HG03108 (cell line): ENCODE results near the gene FGFR3.

ENCODE experiments used
- ATAC-seq: cut with Tn5 transposase; IDR thresholded peaks from one replicate; pipeline ENCODE4 v1.9.1; 2021; ENCODE audit warnings: moderate library complexity; ENCODE audit not compliant: unreplicated experiment

FGFR3 gene

DNA sequence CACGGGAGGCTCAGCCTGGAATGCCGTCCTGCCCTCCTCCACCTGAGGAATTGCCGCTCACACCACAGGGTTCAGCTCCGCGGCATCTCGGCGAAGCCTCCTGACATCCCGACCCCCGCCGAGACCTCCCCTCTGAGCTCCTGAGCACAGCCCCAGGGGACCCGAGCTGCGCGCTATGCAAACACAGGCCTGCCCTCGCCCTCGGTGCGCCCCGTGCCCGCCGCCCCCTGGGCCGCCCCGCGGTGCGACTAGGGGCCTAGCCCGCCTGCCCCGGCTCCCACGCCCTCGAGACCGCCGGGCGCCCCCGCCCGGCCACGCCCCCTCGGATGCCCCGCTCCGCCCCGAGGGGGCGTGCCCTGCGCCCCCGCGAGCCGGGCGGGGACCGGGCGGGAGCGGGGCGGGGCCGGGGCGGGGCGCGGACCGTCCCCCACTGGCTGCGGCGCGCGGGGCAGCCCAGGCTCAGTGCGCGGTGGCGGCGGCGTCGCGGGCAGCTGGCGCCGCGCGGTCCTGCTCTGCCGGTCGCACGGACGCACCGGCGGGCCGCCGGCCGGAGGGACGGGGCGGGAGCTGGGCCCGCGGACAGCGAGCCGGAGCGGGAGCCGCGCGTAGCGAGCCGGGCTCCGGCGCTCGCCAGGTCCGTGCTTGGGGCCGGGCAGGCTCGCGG lies at the start of gene FGFR3:
FGFR3 (plus strand) TSS at position 462 of the 664 bp plus-strand sequence. CDS start 642 bp downstream, outside the sequence.
- no peak for ATAC-seq

- ATAC-seq = no peak
Measured at GRCh38 chr4:1743551-1743950, 49.5 kb upstream of the FGFR3 start.

GRCh38 chr4:1743975-1744374 lies 49.1 kb upstream of the FGFR3 start:
- no peak for ATAC-seq

GRCh38 chr4:1744552-1744951 lies 48.5 kb upstream of the FGFR3 start:
- no peak for ATAC-seq

- no peak for ATAC-seq
Measured at GRCh38 chr4:1745165-1745564, 47.9 kb upstream of the FGFR3 start.

- ATAC-seq = no peak
Measured at GRCh38 chr4:1745697-1746096, 47.4 kb upstream of the FGFR3 start.

DNA sequence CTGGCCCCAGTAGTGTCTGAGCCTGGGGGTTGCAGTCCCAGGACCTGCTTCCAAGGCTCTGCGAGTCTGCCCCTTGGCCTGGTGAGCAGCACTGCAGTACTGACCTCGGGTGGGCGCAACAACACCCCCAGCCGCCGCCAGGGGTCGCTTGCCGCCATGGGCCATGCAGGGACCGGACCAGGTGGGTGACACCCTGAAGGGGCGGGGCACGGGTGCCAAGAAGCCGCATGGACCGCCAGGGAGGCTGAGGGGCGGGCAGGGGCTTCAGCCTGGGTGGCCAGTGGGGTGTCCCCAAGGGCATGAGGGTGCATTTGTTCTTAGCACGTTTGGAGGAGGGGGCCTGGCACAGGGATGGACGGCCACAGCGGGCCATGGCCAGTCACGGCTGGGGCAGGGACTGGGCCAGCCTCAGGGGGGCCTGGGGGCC lies 46.8 kb upstream of the FGFR3 start:
- ATAC-seq = no peak

- no peak for ATAC-seq
Measured at GRCh38 chr4:1746919-1747602, 46.0 kb upstream of the FGFR3 start.

- ATAC-seq = no peak
Measured at GRCh38 chr4:1747603-1747967, 45.5 kb upstream of the FGFR3 start.

- no peak for ATAC-seq
Measured at GRCh38 chr4:1748465-1748995, 44.6 kb upstream of the FGFR3 start.

DNA sequence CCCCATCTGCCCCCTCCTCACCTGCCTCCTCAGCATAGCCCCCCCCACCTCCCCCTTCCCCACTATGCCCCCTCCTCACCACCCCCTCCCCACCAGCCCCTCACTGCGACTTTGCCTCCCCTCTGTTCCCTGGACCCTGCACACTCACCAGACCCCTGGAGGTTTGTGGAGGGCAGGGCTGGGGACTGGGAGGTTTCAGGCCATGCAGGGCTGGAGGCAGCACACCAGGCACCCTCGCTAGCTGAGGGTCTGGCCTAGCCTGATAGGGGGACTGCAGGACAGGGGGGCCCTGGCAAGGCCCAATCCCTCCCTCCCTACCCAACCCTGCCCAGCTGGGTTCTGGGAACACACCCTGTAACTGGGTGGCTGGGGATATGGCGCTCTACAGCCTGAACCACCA lies 43.7 kb upstream of the FGFR3 start:
- ATAC-seq = no peak

DNA sequence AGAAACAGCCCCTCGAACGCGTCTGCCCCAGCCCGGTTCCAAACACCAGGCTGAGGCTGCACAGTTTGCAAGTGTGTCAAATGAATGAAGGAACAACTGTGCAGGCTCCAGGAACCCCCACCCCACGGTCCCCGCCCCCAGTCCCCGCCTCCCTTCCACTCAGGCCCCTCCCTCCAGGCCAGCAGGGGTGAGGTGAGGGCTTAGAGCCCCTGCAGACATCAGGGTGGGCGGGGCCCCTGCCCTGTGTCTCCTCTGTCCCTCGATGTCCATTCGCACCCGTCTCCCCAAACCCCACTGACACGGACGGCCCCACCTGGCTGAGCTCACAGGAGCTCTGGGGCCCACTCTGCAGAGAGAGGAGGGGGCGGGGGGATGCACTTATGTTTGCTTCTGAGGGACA lies 43.3 kb upstream of the FGFR3 start:
- ATAC-seq = no peak

DNA sequence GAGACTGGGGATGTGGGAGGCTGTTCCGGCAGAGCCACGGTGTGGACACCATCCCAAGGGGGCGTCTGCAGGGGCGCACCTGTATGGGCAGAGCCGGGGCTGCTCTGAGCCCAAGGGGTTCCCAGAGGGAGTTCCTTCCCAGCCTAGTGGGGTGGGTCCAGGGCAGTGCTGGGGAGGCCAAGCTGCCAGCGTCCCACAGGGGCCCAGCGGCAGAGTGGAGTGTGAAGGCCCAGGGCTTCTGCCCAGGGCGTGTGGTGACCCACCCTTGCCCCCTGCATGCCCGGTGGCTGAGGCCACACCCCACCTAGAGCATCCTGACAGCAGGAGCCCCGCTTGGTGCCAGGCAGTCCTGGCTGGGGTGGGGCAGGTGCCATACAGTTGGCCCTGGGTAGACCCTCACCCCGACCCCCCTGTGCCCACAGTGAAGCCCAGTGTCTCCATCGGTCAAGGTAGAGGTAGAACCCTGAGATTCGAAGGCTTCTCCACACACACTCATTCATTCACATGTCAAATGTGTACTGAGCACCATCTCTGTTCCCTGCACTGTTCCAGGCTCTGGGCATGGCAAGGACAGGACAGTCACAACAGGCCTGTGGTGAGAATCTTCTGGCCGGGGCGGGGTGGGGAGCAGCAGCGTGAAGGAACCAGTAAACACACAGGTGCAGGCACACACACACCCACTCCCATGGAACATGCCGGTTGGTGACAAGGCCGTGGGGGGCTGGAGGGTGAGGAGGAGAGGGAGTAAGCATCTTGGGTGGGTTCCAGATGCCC lies 42.5 kb upstream of the FGFR3 start:
- ATAC-seq = no peak

DNA sequence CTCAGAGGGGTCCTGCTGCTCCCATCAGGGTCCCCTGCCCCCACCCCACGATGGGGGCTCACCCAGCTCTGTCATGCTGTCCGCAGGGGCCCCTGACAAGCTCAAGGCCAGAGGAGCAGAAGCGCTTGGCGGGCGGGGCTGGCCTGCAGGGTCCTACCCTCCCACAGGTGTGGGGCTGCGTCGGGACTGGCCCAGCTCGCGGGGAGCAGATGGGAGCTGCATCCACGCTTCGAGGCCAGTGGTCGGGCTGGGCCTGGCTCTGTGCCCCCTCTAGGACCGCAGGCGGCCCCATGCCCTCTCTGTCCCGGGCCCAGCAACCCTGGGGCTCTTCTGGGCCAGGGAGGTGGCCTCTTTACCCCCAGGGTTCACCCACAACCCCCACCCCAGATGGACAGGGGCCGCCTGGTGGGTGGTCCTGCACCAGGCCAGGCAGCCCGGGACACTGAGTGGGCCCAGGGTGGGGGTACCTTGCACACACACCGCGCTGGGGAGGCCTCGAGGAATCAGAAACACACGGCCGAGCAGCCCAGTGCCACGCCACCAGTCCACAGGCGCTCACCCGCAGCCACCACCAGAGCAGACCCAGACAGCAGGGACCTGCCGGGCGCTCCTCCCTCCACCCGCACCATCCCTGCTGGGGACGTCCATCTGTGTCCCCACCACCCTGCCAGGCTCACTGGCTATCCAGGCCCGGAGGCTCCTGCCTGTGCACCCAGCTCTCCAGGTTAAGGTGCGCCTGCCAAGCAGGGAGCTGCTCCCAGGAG lies 41.8 kb upstream of the FGFR3 start:
- ATAC-seq = no peak

- ATAC-seq = no peak
Measured at GRCh38 chr4:1751919-1752283, 41.2 kb upstream of the FGFR3 start.

DNA sequence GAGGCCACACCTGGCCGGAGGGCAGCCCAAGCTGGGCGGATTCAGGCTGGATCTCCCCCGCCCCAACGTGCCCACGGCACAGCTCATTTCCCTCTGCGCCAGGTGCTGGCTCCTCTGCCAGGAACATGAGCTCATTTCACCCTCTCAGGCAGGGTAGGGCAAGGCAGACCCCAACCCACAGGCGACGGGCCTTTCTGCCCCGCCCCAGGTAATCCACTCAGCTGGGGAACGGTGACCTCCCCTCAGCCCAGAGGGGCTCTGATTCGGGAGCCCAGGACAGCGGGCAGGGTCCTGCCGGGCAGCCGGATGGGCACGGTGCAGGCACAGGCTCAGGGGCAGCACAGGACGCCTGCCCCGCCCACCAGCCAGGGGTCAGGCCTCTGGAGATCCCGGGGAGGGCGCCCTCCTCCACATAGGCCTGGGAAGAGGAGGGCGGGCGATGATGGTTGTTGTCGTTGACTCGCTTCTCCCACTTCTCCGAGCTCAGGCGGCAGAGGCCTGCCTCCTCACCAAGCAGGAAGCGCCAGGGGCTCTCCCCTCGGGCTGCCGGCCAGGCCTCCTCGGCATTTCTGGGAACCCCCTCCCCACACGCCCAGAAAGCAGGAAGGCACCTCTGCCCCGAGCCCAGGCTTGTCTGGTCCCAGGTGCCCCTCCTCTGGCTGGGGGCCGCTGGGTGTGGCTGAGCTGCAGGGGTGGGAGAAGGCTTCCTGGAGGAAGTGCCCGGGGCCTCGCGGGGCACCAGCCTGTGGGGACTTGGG lies 40.6 kb upstream of the FGFR3 start:
- ATAC-seq = no peak

- ATAC-seq = no peak
Measured at GRCh38 chr4:1753294-1753696, 39.8 kb upstream of the FGFR3 start.

- no peak for ATAC-seq
Measured at GRCh38 chr4:1753697-1754311, 39.3 kb upstream of the FGFR3 start.

GRCh38 chr4:1754336-1754735 lies 38.8 kb upstream of the FGFR3 start:
- ATAC-seq = no peak

GRCh38 chr4:1755297-1755696 lies 37.8 kb upstream of the FGFR3 start:
- ATAC-seq = no peak
